CD4-positive, CD25-positive, alpha-beta regulatory T cell (primary cell): ENCODE data around the gene IFNA13. TPM values are rescaled to one million over a fixed set of nuclear protein-coding genes. Genes with fewer than 3 reads are reported as not detected.

Experiments used
- ATAC-seq, 2 donors: fragments of 150-1000 bp; cut with Tn5 transposase; one replicate each; pipeline ENCODE4 v1.10.0; 2021; ENCODE audit warnings: low read depth in 2 of 2, moderate number of reproducible peaks in 2 of 2, moderate library complexity in 1 of 2
- DNase-seq, 3 donors: peaks; one replicate each; pipeline versions ENCODE4 v3.0.0 to v3.0.0-alpha.2; 2012 to 2022; ENCODE audit warnings: mixed read lengths in 1 of 3
- H3K27ac ChIP-seq: one replicate; pipeline ENCODE4 v1.7.0; 2013; ENCODE audit warnings: mild to moderate bottlenecking, low read length; ENCODE audit not compliant: insufficient read depth, poor library complexity, severe bottlenecking
- H3K27me3 ChIP-seq: one replicate; pipeline ENCODE4 v1.7.0; 2013; ENCODE audit warnings: low read length; ENCODE audit not compliant: control insufficient read depth, insufficient read depth
- H3K36me3 ChIP-seq: one replicate; pipeline ENCODE4 v1.7.0; 2013; ENCODE audit warnings: mild to moderate bottlenecking, low read length, moderate library complexity; ENCODE audit not compliant: control insufficient read depth, insufficient read depth
- H3K4me1 ChIP-seq: 2 replicates; pipeline ENCODE4 v1.7.0; 2013; ENCODE audit warnings: mild to moderate bottlenecking, low read length; ENCODE audit not compliant: insufficient read depth, control insufficient read depth, poor library complexity, severe bottlenecking
- H3K4me3 ChIP-seq: one replicate; pipeline ENCODE4 v1.7.0; 2013; ENCODE audit warnings: low read depth, mild to moderate bottlenecking, low read length, moderate library complexity
- H3K9me3 ChIP-seq, 2 experiments: 1 replicate in 1 of 2; 2 replicates in 1 of 2; pipeline ENCODE4 v1.7.0; 2013; ENCODE audit warnings: low read length in 2 of 2, mild to moderate bottlenecking in 1 of 2, moderate library complexity in 1 of 2; ENCODE audit not compliant: control insufficient read depth in 2 of 2
- H3K27ac Mint-ChIP-seq, 3 donors: one replicate each; pipeline ENCODE4 v1.8.0; 2020 to 2022; ENCODE audit warnings: mild to moderate bottlenecking in 3 of 3, mixed read lengths in 3 of 3, moderate library complexity in 2 of 3
- H3K27me3 Mint-ChIP-seq: one replicate; pipeline ENCODE4 v1.8.0; 2022; ENCODE audit warnings: mild to moderate bottlenecking, mixed read lengths
- H3K36me3 Mint-ChIP-seq: one replicate; pipeline ENCODE4 v1.8.0; 2020; ENCODE audit warnings: mixed read lengths
- H3K4me1 Mint-ChIP-seq, 4 donors: one replicate each; pipeline ENCODE4 v1.8.0; 2020 to 2022; ENCODE audit warnings: mixed read lengths in 4 of 4, mild to moderate bottlenecking in 1 of 4
- H3K4me3 Mint-ChIP-seq, 4 donors: one replicate each; pipeline ENCODE4 v1.8.0; 2020 to 2022; ENCODE audit warnings: mild to moderate bottlenecking in 4 of 4, mixed read lengths in 4 of 4, moderate library complexity in 3 of 4
- H3K9me3 Mint-ChIP-seq, 7 donors: one replicate each; pipeline ENCODE4 v1.8.0; 2020 to 2022; ENCODE audit warnings: mixed read lengths in 7 of 7, mild to moderate bottlenecking in 3 of 7, moderate library complexity in 2 of 7
- polyA plus RNA-seq, 4 donors: library from polyadenylated mRNA; unstranded; fragments of 300-500 nt; fragmentation: Illumina TruSeq; gene quantifications; one replicate each; pipeline ENCODE4 v1.2.3, GENCODE V29; 2021
- total RNA-seq: library from RNA; stranded (reverse); gene quantifications from one replicate; pipeline ENCODE4 v1.2.3, GENCODE V29; 2022

IFNA13 gene
- total and polyA plus RNA-seq, 5 donors from 2014 or later: not detected

DNA sequence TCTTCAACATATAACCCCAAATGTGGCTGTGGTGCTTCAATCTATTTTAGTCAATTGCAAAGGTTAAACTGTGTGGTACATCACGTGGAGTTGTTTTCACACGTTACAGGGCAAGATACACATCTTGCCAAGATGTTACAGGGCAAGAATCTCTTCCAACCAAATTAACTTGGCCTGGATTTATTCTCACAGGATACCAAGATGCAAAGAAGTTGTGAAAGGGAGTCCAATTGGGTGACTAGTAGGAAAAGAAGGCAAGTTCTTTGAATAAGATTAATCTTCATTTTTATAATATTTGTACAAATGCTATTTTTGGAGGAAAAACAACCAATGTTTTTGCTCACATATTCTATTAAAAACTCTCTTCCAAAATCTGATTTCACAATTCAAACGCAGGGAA is 36.3 kb upstream of the IFNA13 start:
- no peak overlapping the region for H3K4me3 ChIP-seq
- H3K36me3 ChIP-seq: no peaks in the 10 kb centered on the region
- no peak for DNase-seq
- no peak for ATAC-seq
- Mint-ChIP-seq H3K9me3 (peaks cover 0 to 2% (median 0%) of the 10 kb centered on the region in 7 donors), H3K4me1 (peaks cover 0 to 2% (median 0%) of the 10 kb centered on the region in 4 donors), H3K27me3 (peaks cover 61% of the 10 kb centered on the region), H3K36me3 (no peaks in the 10 kb centered on the region), H3K27ac (no peak overlapping the region), H3K4me3 (no peak overlapping the region)
- no peaks in the 10 kb centered on the region for H3K9me3 ChIP-seq
- H3K27me3 ChIP-seq: peaks cover 29% of the 10 kb centered on the region
- H3K27ac ChIP-seq: no peak overlapping the region
- no peaks in the 10 kb centered on the region for H3K4me1 ChIP-seq

DNA sequence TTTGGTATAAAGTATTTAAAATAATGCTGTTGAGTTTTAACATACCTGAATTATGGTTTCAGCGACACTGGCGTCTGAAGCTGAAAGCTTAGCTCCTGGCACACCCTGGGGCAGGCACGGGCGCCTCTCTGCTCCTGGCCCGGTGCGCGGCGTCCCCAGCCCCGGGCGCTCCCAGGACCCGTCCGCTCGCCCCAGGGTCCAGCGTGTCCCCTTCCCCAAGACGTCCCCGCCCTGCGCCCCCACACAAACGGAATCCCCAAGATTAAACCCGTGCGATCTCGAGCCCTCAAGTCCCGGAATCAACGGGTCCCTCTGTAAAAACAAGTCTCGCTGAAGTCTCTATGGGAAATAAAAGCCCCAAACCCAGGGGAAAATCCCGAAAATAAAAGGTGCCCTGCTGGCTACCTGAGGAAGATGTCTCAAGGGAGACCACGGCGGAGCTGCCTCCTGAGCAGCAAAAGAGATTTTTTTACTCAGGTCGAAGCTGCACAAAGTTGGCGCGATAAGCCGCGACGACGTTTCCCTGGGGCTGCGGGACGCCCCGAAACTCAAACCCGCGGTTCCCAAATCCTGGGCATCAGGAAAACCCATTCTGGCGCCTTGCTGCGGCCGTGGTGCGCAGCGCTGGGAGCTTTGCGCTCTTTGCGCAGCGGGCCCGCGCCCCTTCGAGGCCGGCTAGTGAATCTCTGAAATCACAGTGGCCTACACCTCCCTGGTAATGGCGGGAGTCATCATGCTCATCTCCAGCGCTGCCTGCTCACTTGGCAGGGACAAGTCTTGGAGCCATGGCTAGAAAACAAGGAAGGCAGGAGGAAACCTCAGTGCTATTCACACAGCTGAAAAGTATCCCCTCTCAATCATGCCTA is 34.8 kb upstream of the IFNA13 start:
- H3K36me3 Mint-ChIP-seq: no peaks in the 10 kb centered on the region
- DNase-seq (no peak), ATAC-seq (no peak)
- H3K4me1 Mint-ChIP-seq: peaks cover 0 to 2% (median 0%) of the 10 kb centered on the region in 4 donors
- no peak overlapping the region for H3K27ac Mint-ChIP-seq
- no peaks in the 10 kb centered on the region for H3K36me3 ChIP-seq
- H3K9me3 Mint-ChIP-seq: peaks cover 0 to 2% (median 0%) of the 10 kb centered on the region in 7 donors
- H3K4me3 ChIP-seq: no peak overlapping the region
- no peaks in the 10 kb centered on the region for H3K9me3 ChIP-seq
- peaks cover 36% of the 10 kb centered on the region for H3K27me3 ChIP-seq
- peaks cover 65% of the 10 kb centered on the region for H3K27me3 Mint-ChIP-seq
- peak overlapping the region in 2 of 4 donors; percentile 22 to 64 for H3K4me3 Mint-ChIP-seq
- no peak overlapping the region for H3K27ac ChIP-seq
- H3K4me1 ChIP-seq: no peaks in the 10 kb centered on the region

DNA sequence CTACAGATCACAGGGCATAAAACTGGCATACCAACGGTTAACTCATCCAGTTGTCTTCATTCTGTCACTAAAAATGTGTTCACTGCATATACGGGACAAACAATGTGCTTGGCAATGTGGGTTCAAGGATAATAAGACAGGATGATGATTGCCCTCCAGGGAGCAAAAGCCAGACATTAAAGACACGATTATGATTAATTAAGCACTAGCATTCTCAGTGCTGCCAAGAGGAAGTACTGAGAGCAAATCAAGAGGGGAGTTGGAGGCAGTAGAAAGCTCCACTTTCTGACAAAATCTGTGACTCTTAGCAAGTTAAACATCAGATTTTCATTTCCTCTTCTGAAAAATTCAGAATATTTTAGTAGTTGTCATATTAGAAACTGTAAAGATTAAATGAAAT is 32.1 kb upstream of the IFNA13 start:
- no peaks in the 10 kb centered on the region for H3K36me3 ChIP-seq
- ATAC-seq (no peak), DNase-seq (no peak)
- no peak overlapping the region for H3K4me3 ChIP-seq
- H3K27ac ChIP-seq: no peak overlapping the region
- peaks cover 50% of the 10 kb centered on the region for H3K27me3 ChIP-seq
- Mint-ChIP-seq H3K27ac (no peak overlapping the region), H3K36me3 (no peaks in the 10 kb centered on the region), H3K9me3 (no peaks in the 10 kb centered on the region), H3K4me3 (no peak overlapping the region), H3K27me3 (peaks cover 74% of the 10 kb centered on the region), H3K4me1 (peaks cover 4 to 15% (median 7%) of the 10 kb centered on the region in 4 donors)
- H3K9me3 ChIP-seq: no peaks in the 10 kb centered on the region
- peaks cover 6% of the 10 kb centered on the region for H3K4me1 ChIP-seq

DNA sequence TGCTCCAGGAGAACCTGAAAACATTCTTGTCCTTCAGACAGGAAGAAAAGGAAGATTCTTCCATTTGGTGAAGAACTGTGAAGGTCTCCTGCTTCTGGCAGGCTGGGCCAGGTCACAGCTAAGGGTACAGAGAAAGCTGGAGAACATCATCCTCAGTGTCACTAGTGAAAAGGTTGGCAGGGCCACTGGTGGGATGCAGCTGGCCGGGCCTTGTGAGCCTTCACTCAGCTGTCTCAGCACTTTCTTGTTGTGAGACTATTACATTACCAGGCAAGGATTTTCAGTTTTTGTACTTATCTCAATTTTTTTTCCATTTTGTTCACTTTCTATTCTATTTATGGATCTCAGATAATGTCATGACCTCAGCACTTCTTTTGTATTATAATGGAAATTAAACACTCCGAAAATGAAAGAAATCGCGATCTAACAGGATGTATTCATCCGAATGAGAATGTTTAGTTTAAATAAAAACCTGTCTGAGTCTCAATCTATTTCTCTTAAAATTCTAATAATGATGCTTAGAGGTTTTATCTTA is 31.2 kb upstream of the IFNA13 start:
- H3K27me3 Mint-ChIP-seq: peaks cover 68% of the 10 kb centered on the region
- H3K9me3 ChIP-seq: no peaks in the 10 kb centered on the region
- peaks cover 6% of the 10 kb centered on the region for H3K4me1 ChIP-seq
- no peak overlapping the region for H3K4me3 ChIP-seq
- no peaks in the 10 kb centered on the region for H3K36me3 ChIP-seq
- no peaks in the 10 kb centered on the region for H3K9me3 Mint-ChIP-seq
- no peak overlapping the region for H3K4me3 Mint-ChIP-seq
- H3K36me3 Mint-ChIP-seq: no peaks in the 10 kb centered on the region
- peaks cover 47% of the 10 kb centered on the region for H3K27me3 ChIP-seq
- no peak overlapping the region for H3K27ac ChIP-seq
- DNase-seq (no peak), ATAC-seq (no peak)
- H3K27ac Mint-ChIP-seq: no peak overlapping the region
- H3K4me1 Mint-ChIP-seq: peaks cover 4 to 15% (median 7%) of the 10 kb centered on the region in 4 donors

- no peaks in the 10 kb centered on the region for H3K9me3 Mint-ChIP-seq
- Histone ChIP-seq H3K27me3 (peaks cover 46% of the 10 kb centered on the region), H3K4me1 (peaks cover 6% of the 10 kb centered on the region), H3K9me3 (no peaks in the 10 kb centered on the region), H3K27ac (no peak overlapping the region), H3K4me3 (peak overlapping the region; percentile 43), H3K36me3 (no peaks in the 10 kb centered on the region)
- ATAC-seq (peak; percentile 57 to 70), DNase-seq (peak; percentile 32 to 55 (median 44))
- no peaks in the 10 kb centered on the region for H3K36me3 Mint-ChIP-seq
- no peak overlapping the region for H3K27ac Mint-ChIP-seq
- peak overlapping the region in 3 of 4 donors; percentile 9 to 85 (median 40) for H3K4me3 Mint-ChIP-seq
- peaks cover 4 to 15% (median 5%) of the 10 kb centered on the region in 4 donors for H3K4me1 Mint-ChIP-seq
- H3K27me3 Mint-ChIP-seq: peaks cover 63% of the 10 kb centered on the region
Observed at GRCh38 chr9:21395778-21396717, 28.2 kb upstream of the IFNA13 start.

GRCh38 chr9:21392270-21392669 is 24.4 kb upstream of the IFNA13 start:
- Histone ChIP-seq H3K9me3 (no peaks in the 10 kb centered on the region), H3K4me3 (no peak overlapping the region), H3K27me3 (peaks cover 52% of the 10 kb centered on the region), H3K27ac (no peak overlapping the region), H3K4me1 (peaks cover 6% of the 10 kb centered on the region), H3K36me3 (no peaks in the 10 kb centered on the region)
- H3K36me3 Mint-ChIP-seq: no peaks in the 10 kb centered on the region
- peaks cover 0 to 2% (median 0%) of the 10 kb centered on the region in 7 donors for H3K9me3 Mint-ChIP-seq
- ATAC-seq (peak; percentile 38 to 49), DNase-seq (peak in 1 of 3 donors; percentile 21)
- H3K4me1 Mint-ChIP-seq: peaks cover 4 to 15% (median 5%) of the 10 kb centered on the region in 4 donors
- peaks cover 73% of the 10 kb centered on the region for H3K27me3 Mint-ChIP-seq
- no peak overlapping the region for H3K27ac Mint-ChIP-seq
- H3K4me3 Mint-ChIP-seq: no peak overlapping the region

DNA sequence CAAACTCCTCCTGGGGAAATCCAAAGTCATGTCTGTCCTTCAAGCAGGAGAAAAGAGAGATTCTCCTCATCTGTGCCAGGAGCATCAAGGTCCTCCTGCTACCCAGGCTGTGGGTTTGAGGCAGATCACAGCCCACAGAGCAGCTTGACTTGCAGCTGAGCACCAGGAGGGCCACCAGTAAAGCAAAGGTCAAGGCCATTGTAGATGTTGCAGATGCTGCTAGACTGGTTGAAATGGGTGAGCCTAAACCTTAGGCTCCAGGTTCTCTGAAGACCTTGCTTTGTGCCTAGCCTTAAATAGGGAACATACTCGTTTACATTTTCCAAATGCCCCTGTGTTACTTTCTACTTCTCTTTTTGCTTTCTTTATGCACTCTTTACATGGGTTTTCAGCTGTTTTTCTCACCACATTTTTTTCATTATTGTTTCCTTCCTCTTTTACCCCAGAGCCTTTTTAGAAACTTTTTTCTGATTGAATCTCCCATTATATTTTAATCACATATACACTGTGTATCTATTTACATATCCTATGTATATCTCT is 17.3 kb upstream of the IFNA13 start, which contains the start of gene IFNA2:
TSS of gene IFNA2 (minus strand) at position 268 of the 540 bp plus-strand sequence. CDS start at position 199, 69 bp downstream.
- Histone ChIP-seq H3K27ac (no peak within 1 kb of the TSS), H3K9me3 (no peaks in the 10 kb centered on the region), H3K4me1 (no peaks in the 10 kb centered on the region), H3K27me3 (peaks cover 34% of the 10 kb centered on the region), H3K36me3 (no peaks in the 10 kb centered on the region), H3K4me3 (no peak within 1 kb of the TSS)
- DNase-seq: no peak
- H3K27ac Mint-ChIP-seq: no peak within 1 kb of the TSS
- no peak within 1 kb of the TSS for H3K4me3 Mint-ChIP-seq
- peaks cover 0 to 6% (median 0%) of the 10 kb centered on the region in 7 donors for H3K9me3 Mint-ChIP-seq
- peak in 1 of 2 donors; percentile 12 for ATAC-seq
- no peaks in the 10 kb centered on the region for H3K36me3 Mint-ChIP-seq
- peaks cover 0 to 9% (median 5%) of the 10 kb centered on the region in 4 donors for H3K4me1 Mint-ChIP-seq
- H3K27me3 Mint-ChIP-seq: peaks cover 61% of the 10 kb centered on the region
